Left ventricle myocardium inferior (tissue), 1 donor: ENCODE results near the gene IL12A. TPM values are rescaled to one million over a fixed set of nuclear protein-coding genes. Genes with fewer than 3 reads are reported as not detected.

Source experiments
- DNase-seq: peaks from one replicate; pipeline ENCODE4 v3.0.0-alpha.2; 2020
- H3K27ac ChIP-seq: fragments of 200-600 bp; replicated peaks from 2 replicates; pipeline ENCODE4 v1.8.0; 2021
- H3K27me3 ChIP-seq: fragments of 200-600 bp; 2 replicates; pipeline ENCODE4 v1.8.0; 2021; ENCODE audit warnings: low read depth
- H3K36me3 ChIP-seq: fragments of 200-600 bp; 2 replicates; pipeline ENCODE4 v1.8.0; 2021
- H3K4me1 ChIP-seq: fragments of 200-600 bp; 2 replicates; pipeline ENCODE4 v1.8.0; 2021
- H3K4me3 ChIP-seq: fragments of 200-600 bp; 2 replicates; pipeline ENCODE4 v1.8.0; 2021; ENCODE audit warnings: mild to moderate bottlenecking, moderate library complexity
- H3K9me3 ChIP-seq: fragments of 200-600 bp; replicated peaks from 2 replicates; pipeline ENCODE4 v1.8.0; 2021
- intact Hi-C: fragments of 100-400 bp; cut with micrococcal nuclease; formaldehyde crosslinking; loops from one replicate; pipeline ENCODE4 v1.11.0; 2022
- total RNA-seq: library from RNA; stranded (reverse); fragmentation: NEBNext Ultra II Directional; extraction: Animal tissue kit (Norgen Biotek cat#: 25700); gene quantifications from one replicate; pipeline ENCODE4 v1.2.1, GENCODE V29; 2021
- TF ChIP-seq, protein P1 (sequence below): fragments of 200-600 bp; IDR thresholded peaks from 2 replicates; pipeline ENCODE4 v1.8.0; 2021; ENCODE audit warnings: antibody characterized with exemption, mild to moderate bottlenecking, borderline replicate concordance
- donor health status: DM: no; HTN: yes; CAD: no; lungs with severe emphysema.

Gene IL12A
- total RNA-seq, 1 donor from 2014 or later = 0.60 TPM

DNA sequence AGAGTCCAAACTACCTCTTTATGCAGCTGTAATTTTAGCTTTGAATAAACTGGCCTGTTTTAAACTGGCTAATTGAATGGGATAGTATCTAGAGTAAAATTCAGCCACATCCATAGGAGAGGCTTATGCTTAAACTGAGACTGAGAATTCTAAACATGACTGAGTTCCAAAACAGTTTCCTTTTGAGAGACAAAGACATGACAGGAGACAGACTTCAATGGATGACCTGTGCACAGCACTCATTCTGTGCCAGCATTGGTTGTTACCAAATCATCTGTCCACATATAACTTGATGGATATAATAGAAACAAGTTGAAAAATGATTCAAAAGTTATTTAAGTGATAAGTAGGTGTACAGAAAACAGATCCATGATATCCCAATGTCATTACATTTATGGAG is 20.9 kb downstream of the IL12A start:
- DNase-seq = no peak
- H3K27ac ChIP-seq = no peak overlapping the region
- intact Hi-C loops = loop anchor here (5.0 kb wide), 2 partner anchors 392 to 747 kb away; no protein-coding TSS in a partner anchor
- H3K27me3 ChIP-seq = no peaks in the 10 kb centered on the region
- H3K4me3 ChIP-seq = no peak overlapping the region
- H3K9me3 ChIP-seq = no peaks in the 10 kb centered on the region
- no peaks in the 10 kb centered on the region for H3K36me3 ChIP-seq
- TF ChIP-seq, protein P1, sequence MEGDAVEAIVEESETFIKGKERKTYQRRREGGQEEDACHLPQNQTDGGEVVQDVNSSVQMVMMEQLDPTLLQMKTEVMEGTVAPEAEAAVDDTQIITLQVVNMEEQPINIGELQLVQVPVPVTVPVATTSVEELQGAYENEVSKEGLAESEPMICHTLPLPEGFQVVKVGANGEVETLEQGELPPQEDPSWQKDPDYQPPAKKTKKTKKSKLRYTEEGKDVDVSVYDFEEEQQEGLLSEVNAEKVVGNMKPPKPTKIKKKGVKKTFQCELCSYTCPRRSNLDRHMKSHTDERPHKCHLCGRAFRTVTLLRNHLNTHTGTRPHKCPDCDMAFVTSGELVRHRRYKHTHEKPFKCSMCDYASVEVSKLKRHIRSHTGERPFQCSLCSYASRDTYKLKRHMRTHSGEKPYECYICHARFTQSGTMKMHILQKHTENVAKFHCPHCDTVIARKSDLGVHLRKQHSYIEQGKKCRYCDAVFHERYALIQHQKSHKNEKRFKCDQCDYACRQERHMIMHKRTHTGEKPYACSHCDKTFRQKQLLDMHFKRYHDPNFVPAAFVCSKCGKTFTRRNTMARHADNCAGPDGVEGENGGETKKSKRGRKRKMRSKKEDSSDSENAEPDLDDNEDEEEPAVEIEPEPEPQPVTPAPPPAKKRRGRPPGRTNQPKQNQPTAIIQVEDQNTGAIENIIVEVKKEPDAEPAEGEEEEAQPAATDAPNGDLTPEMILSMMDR = no peak
- H3K4me1 ChIP-seq = peaks cover 4% of the 10 kb centered on the region

DNA sequence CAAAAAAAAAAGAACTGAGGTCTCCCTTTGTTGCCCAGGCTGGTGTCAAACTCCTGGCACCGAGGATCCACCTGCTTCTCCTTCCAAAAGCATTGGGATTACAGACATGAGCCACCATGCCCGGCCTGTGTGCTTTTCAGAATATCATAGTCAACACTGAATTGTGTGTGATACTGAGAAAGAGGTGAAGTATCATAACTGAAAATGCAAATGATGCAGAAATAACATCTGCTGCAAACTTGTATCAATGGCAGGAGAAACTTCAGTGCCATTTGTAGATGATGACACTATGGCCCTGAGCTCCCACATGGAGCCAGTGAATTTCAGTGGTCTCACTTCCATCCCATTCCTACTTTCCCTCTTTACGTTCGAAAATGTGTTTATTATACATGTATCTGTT is 21.9 kb downstream of the IL12A start:
- Histone ChIP-seq H3K36me3 (no peaks in the 10 kb centered on the region), H3K9me3 (no peaks in the 10 kb centered on the region), H3K4me3 (no peak overlapping the region), H3K27me3 (no peaks in the 10 kb centered on the region), H3K27ac (no peak overlapping the region), H3K4me1 (peaks cover 4% of the 10 kb centered on the region)
- DNase-seq = no peak
- TF ChIP-seq, protein P1 = no peak
- intact Hi-C loops = no loop called here

DNA sequence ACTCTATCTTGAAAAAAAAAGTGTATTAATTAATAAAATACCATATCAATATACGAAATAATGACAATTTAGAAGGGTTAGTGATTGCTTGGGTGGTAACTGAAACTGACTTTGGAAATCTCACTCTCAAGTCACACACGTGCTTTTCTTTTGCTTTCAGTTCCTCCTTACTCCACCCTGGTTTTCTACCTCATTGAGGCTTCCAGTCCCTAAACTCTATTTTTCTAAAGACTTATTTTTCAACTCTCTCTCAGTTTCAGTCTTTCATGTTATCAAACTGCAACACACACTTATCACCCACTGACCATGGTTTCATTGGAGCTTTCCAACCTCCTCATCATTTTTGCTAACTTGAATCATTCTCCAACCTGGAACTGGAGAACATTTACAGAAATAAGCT is 23.5 kb downstream of the IL12A start:
- intact Hi-C loops = no loop called here

DNA sequence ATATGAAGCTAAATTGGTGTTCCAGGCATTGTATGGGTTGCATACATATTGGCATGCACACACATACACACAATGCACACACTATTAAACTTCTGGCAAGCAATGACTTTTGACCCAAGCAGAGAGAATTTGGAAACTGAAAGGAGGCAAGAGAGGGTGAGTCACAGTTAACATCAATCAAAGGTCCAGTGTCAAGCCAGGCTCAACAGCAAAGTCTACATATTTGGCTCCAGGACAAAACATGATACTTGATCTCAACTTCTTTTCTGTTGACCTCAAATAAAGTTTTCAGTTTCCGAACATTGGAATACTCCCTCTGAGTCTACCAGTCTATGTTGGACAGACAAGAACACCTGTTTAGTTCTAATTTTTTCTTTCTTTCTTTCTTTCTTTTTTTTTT is 28.3 kb downstream of the IL12A start:
- TF ChIP-seq, protein P1 = no peak
- no peaks in the 10 kb centered on the region for H3K36me3 ChIP-seq
- H3K9me3 ChIP-seq = no peaks in the 10 kb centered on the region
- peaks cover 12% of the 10 kb centered on the region for H3K27me3 ChIP-seq
- H3K4me3 ChIP-seq = no peak overlapping the region
- no peak overlapping the region for H3K27ac ChIP-seq
- no peaks in the 10 kb centered on the region for H3K4me1 ChIP-seq
- intact Hi-C loops = no loop called here
- DNase-seq = no peak

More for the DNA sequence above, 23.5 kb downstream of the IL12A start:
- H3K27me3 ChIP-seq = no peaks in the 10 kb centered on the region
- H3K4me1 ChIP-seq = no peaks in the 10 kb centered on the region
- no peak for DNase-seq
- no peaks in the 10 kb centered on the region for H3K36me3 ChIP-seq
- no peaks in the 10 kb centered on the region for H3K9me3 ChIP-seq
- no peak overlapping the region for H3K27ac ChIP-seq
- TF ChIP-seq, protein P1 = no peak
- H3K4me3 ChIP-seq = no peak overlapping the region

DNA sequence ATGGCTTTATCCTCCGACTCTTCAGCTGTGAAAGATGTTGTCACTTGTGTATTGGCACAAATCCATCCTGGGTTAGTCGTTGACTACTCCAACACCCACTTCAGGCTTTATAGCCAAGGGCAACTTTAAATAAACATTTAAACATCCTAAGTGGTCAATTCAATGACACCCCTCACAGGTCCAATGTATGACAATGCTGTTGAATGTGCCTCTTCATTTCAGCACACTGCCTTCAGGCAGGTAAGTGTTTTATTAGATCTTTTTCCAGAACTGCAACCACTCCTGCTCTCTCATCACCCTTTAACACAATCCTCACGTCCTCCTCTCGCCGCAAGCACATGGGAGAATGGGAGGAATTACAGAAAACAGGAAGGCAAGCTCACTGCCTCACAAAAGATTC is 30.3 kb downstream of the IL12A start:
- H3K4me1 ChIP-seq = no peaks in the 10 kb centered on the region
- H3K27ac ChIP-seq = no peak overlapping the region
- peaks cover 12% of the 10 kb centered on the region for H3K27me3 ChIP-seq
- TF ChIP-seq, protein P1 = no peak
- DNase-seq = no peak
- H3K9me3 ChIP-seq = no peaks in the 10 kb centered on the region
- intact Hi-C loops = no loop called here
- no peaks in the 10 kb centered on the region for H3K36me3 ChIP-seq
- no peak overlapping the region for H3K4me3 ChIP-seq
